Measurements from ENCODE around the gene ZP3.
"Not testable (repeated sequence)": the region's sequence is repeated elsewhere in the genome, so short reads cannot be mapped to it uniquely, and the experiment has no call there.

GRCh38 chr7:76403097-76403496, 21.7 kb upstream of the ZP3 start:
- not testable (repeated sequence) for TF ChIP-seq ZNF639 (CRISPR knock-in tag; conservative IDR thresholded peaks at IDR 0.05); ZNF574 (CRISPR knock-in tag; IDR thresholded peaks at IDR 0.05); JUND (CRISPR knock-in tag; IDR thresholded peaks at IDR 0.05); ZNF768 (CRISPR knock-in tag; IDR thresholded peaks at IDR 0.05); TOPORS (CRISPR knock-in tag; IDR thresholded peaks at IDR 0.05); AHDC1 (CRISPR knock-in tag; IDR thresholded peaks at IDR 0.05; ENCODE audit: borderline replicate concordance); NCOA5 (CRISPR knock-in tag; IDR thresholded peaks at IDR 0.05); CENPX (CRISPR knock-in tag; IDR thresholded peaks at IDR 0.05); CTCF (CRISPR knock-in tag; IDR thresholded peaks at IDR 0.05); MBD4 (IDR thresholded peaks at IDR 0.05; ENCODE audit: borderline replicate concordance, low read length); RBM22 (optimal IDR thresholded peaks at IDR 0.05; ENCODE audit: low read length); ZNF260 (CRISPR knock-in tag; IDR thresholded peaks at IDR 0.05; ENCODE audit: borderline replicate concordance, low read depth); RXRB (CRISPR knock-in tag; IDR thresholded peaks at IDR 0.05; ENCODE audit: borderline replicate concordance); ZNF652 (CRISPR knock-in tag; IDR thresholded peaks at IDR 0.05; ENCODE audit: borderline replicate concordance, low read depth)
